ENCODE measurements around the gene LGMN.

LGMN gene

GRCh38 chr14:92748259-92749016, at the start of gene LGMN:
Gene LGMN (minus strand): TSS chr14:92748627. CDS start chr14:92732786, 15,841 bp downstream.
- Histone ChIP-seq H3K4me1 (ENCODE audit: control insufficient read depth, insufficient read depth, low read length, unreplicated experiment) (no peaks in the 10 kb centered on the region), H3K4me3 (ENCODE audit: low read depth, low read length) (peak within 1 kb of the TSS; percentile 87), H3K27me3 (ENCODE audit: insufficient read depth, low read length) (no peaks in the 10 kb centered on the region), H3K79me2 (ENCODE audit: control insufficient read depth, insufficient read depth, low read length, unreplicated experiment) (peaks cover 10% of the 10 kb centered on the region), H3K27ac (ENCODE audit: low read depth, low read length) (peak within 1 kb of the TSS; percentile 69), H2AFZ (ENCODE audit: low read length, unreplicated experiment) (peak within 1 kb of the TSS; percentile 70), H3K36me3 (ENCODE audit: insufficient read depth, low read length) (no peaks in the 10 kb centered on the region)

GRCh38 chr14:92794961-92795360, 46.5 kb upstream of the LGMN start:
- Histone ChIP-seq H3K36me3 (ENCODE audit: insufficient read depth, low read length) (peaks cover 17% of the 10 kb centered on the region), H3K27me3 (ENCODE audit: insufficient read depth, low read length) (no peaks in the 10 kb centered on the region), H3K79me2 (ENCODE audit: control insufficient read depth, insufficient read depth, low read length, unreplicated experiment) (peaks cover 48% of the 10 kb centered on the region), H3K4me1 (ENCODE audit: control insufficient read depth, insufficient read depth, low read length, unreplicated experiment) (peaks cover 23% of the 10 kb centered on the region), H3K27ac (ENCODE audit: low read depth, low read length) (peak overlapping the region; percentile 74; the same call in 1 of the 2 replicates), H3K4me3 (ENCODE audit: low read depth, low read length) (peak overlapping the region; percentile 91), H2AFZ (ENCODE audit: low read length, unreplicated experiment) (no peak overlapping the region)

GRCh38 chr14:92794547-92794941, 46.1 kb upstream of the LGMN start:
- Histone ChIP-seq H3K36me3 (ENCODE audit: insufficient read depth, low read length) (peaks cover 17% of the 10 kb centered on the region), H2AFZ (ENCODE audit: low read length, unreplicated experiment) (peak overlapping the region; percentile 26)

GRCh38 chr14:92793709-92794546, 45.5 kb upstream of the LGMN start, which contains the start of gene GOLGA5:
Gene GOLGA5 (plus strand): TSS chr14:92794305. CDS start chr14:92797438, 3,133 bp downstream.
- Histone ChIP-seq H3K79me2 (ENCODE audit: control insufficient read depth, insufficient read depth, low read length, unreplicated experiment) (peaks cover 41% of the 10 kb centered on the region), H2AFZ (ENCODE audit: low read length, unreplicated experiment) (peak within 1 kb of the TSS; percentile 84), H3K27ac (ENCODE audit: low read depth, low read length) (peak within 1 kb of the TSS; percentile 82), H3K36me3 (ENCODE audit: insufficient read depth, low read length) (peaks cover 17% of the 10 kb centered on the region), H3K4me3 (ENCODE audit: low read depth, low read length) (peak within 1 kb of the TSS; percentile 91), H3K4me1 (ENCODE audit: control insufficient read depth, insufficient read depth, low read length, unreplicated experiment) (peaks cover 20% of the 10 kb centered on the region), H3K27me3 (ENCODE audit: insufficient read depth, low read length) (no peaks in the 10 kb centered on the region)

More at GRCh38 chr14:92794547-92794941, 46.1 kb upstream of the LGMN start:
- Histone ChIP-seq H3K4me1 (ENCODE audit: control insufficient read depth, insufficient read depth, low read length, unreplicated experiment) (peaks cover 20% of the 10 kb centered on the region), H3K27ac (ENCODE audit: low read depth, low read length) (peak overlapping the region; percentile 74), H3K4me3 (ENCODE audit: low read depth, low read length) (peak overlapping the region; percentile 91), H3K27me3 (ENCODE audit: insufficient read depth, low read length) (no peaks in the 10 kb centered on the region), H3K79me2 (ENCODE audit: control insufficient read depth, insufficient read depth, low read length, unreplicated experiment) (peaks cover 44% of the 10 kb centered on the region)

GRCh38 chr14:92792885-92793284, 44.5 kb upstream of the LGMN start:
- Histone ChIP-seq H3K27me3 (ENCODE audit: insufficient read depth, low read length) (no peaks in the 10 kb centered on the region), H3K27ac (ENCODE audit: low read depth, low read length) (0 out of 2 replicates have a peak overlapping the region, but pooled peaks have one; percentile 82), H3K4me3 (ENCODE audit: low read depth, low read length) (peak overlapping the region; percentile 91), H2AFZ (ENCODE audit: low read length, unreplicated experiment) (peak overlapping the region; percentile 84), H3K79me2 (ENCODE audit: control insufficient read depth, insufficient read depth, low read length, unreplicated experiment) (peaks cover 33% of the 10 kb centered on the region), H3K36me3 (ENCODE audit: insufficient read depth, low read length) (peaks cover 8% of the 10 kb centered on the region), H3K4me1 (ENCODE audit: control insufficient read depth, insufficient read depth, low read length, unreplicated experiment) (peaks cover 20% of the 10 kb centered on the region)

- Histone ChIP-seq H3K27me3 (ENCODE audit: insufficient read depth, low read length) (no peaks in the 10 kb centered on the region), H3K4me1 (ENCODE audit: control insufficient read depth, insufficient read depth, low read length, unreplicated experiment) (peaks cover 29% of the 10 kb centered on the region), H3K36me3 (ENCODE audit: insufficient read depth, low read length) (no peaks in the 10 kb centered on the region; the same call in 1 of the 2 replicates), H3K79me2 (ENCODE audit: control insufficient read depth, insufficient read depth, low read length, unreplicated experiment) (peaks cover 4% of the 10 kb centered on the region), H3K4me3 (ENCODE audit: low read depth, low read length) (no peak overlapping the region), H2AFZ (ENCODE audit: low read length, unreplicated experiment) (no peak overlapping the region), H3K27ac (ENCODE audit: low read depth, low read length) (no peak overlapping the region)
Observed at GRCh38 chr14:92789457-92790089, 41.1 kb upstream of the LGMN start.

GRCh38 chr14:92787554-92787953, 39.1 kb upstream of the LGMN start:
- H3K27ac ChIP-seq (ENCODE audit: low read depth, low read length) = no peak overlapping the region
- H3K36me3 ChIP-seq (ENCODE audit: insufficient read depth, low read length) = no peaks in the 10 kb centered on the region; the same call in 1 of the 2 replicates
- no peaks in the 10 kb centered on the region for H3K79me2 ChIP-seq (ENCODE audit: control insufficient read depth, insufficient read depth, low read length, unreplicated experiment)
- no peak overlapping the region for H3K4me3 ChIP-seq (ENCODE audit: low read depth, low read length)
- peaks cover 19% of the 10 kb centered on the region for H3K4me1 ChIP-seq (ENCODE audit: control insufficient read depth, insufficient read depth, low read length, unreplicated experiment)
- H3K27me3 ChIP-seq (ENCODE audit: insufficient read depth, low read length) = no peaks in the 10 kb centered on the region
- H2AFZ ChIP-seq (ENCODE audit: low read length, unreplicated experiment) = no peak overlapping the region

GRCh38 chr14:92786427-92786756, 38.0 kb upstream of the LGMN start:
- peaks cover 19% of the 10 kb centered on the region for H3K4me1 ChIP-seq (ENCODE audit: control insufficient read depth, insufficient read depth, low read length, unreplicated experiment)
- H3K27me3 ChIP-seq (ENCODE audit: insufficient read depth, low read length) = no peaks in the 10 kb centered on the region
- peak overlapping the region; percentile 44 for H2AFZ ChIP-seq (ENCODE audit: low read length, unreplicated experiment)
- no peaks in the 10 kb centered on the region; the same call in 1 of the 2 replicates for H3K36me3 ChIP-seq (ENCODE audit: insufficient read depth, low read length)
- peak overlapping the region; percentile 94 for H3K27ac ChIP-seq (ENCODE audit: low read depth, low read length)
- no peaks in the 10 kb centered on the region for H3K79me2 ChIP-seq (ENCODE audit: control insufficient read depth, insufficient read depth, low read length, unreplicated experiment)
- H3K4me3 ChIP-seq (ENCODE audit: low read depth, low read length) = peak overlapping the region; percentile 66

GRCh38 chr14:92785667-92786426, 37.4 kb upstream of the LGMN start:
- Histone ChIP-seq H3K4me3 (ENCODE audit: low read depth, low read length) (peak overlapping the region; percentile 66), H3K27me3 (ENCODE audit: insufficient read depth, low read length) (no peaks in the 10 kb centered on the region), H2AFZ (ENCODE audit: low read length, unreplicated experiment) (peak overlapping the region; percentile 47), H3K4me1 (ENCODE audit: control insufficient read depth, insufficient read depth, low read length, unreplicated experiment) (peaks cover 21% of the 10 kb centered on the region), H3K79me2 (ENCODE audit: control insufficient read depth, insufficient read depth, low read length, unreplicated experiment) (no peaks in the 10 kb centered on the region), H3K27ac (ENCODE audit: low read depth, low read length) (peak overlapping the region; percentile 94), H3K36me3 (ENCODE audit: insufficient read depth, low read length) (no peaks in the 10 kb centered on the region; the same call in 1 of the 2 replicates)

Measured in ACC112 (cell line).